ENCODE measurements around the gene MYDGF. TPM values are rescaled to one million over a fixed set of nuclear protein-coding genes. Genes with fewer than 3 reads are reported as not detected.

Gene MYDGF
- polyA plus RNA-seq, 4 donors = 45.8 to 220 (median 96.1) TPM

Other genes with a start within 250 kb of the MYDGF start
- gene UBXN6, start 212.5 kb downstream of the MYDGF start, polyA plus RNA-seq = 100 to 1,000 TPM in 3 of 4 donors, 10 to 100 TPM in 1; 82.7 to 194 (median 133) TPM
- gene HDGFL2, start 198.0 kb downstream of the MYDGF start, polyA plus RNA-seq = 10 to 100 TPM; 18.4 to 40.2 (median 28.5) TPM
- gene PLIN4, start 151.9 kb downstream of the MYDGF start, polyA plus RNA-seq = 10 to 100 TPM in 1 of 4 donors, 1 to 10 TPM in 1, under 1 TPM in 2; 0.50 to 16.9 (median 1.1) TPM
- gene PLIN5, start 135.1 kb downstream of the MYDGF start, polyA plus RNA-seq = 1 to 10 TPM in 3 of 4 donors, under 1 TPM in 1; 0.27 to 4.5 (median 1.9) TPM
- gene LRG1, start 130.3 kb downstream of the MYDGF start, polyA plus RNA-seq = 1 to 10 TPM in 2 of 4 donors, under 1 TPM in 2; 0.67 to 9.8 (median 2.6) TPM
- 1 to 10 TPM in 3 of 4 donors, under 1 TPM in 1; 0.22 to 6.0 (median 2.0) TPM for gene SEMA6B, start 110.7 kb downstream of the MYDGF start, polyA plus RNA-seq
- 10 to 100 TPM in 3 of 4 donors, 1 to 10 TPM in 1; 8.9 to 24.6 (median 16.0) TPM for gene TNFAIP8L1, start 30.8 kb downstream of the MYDGF start, polyA plus RNA-seq
- 10 to 100 TPM; 37.1 to 59.5 (median 43.3) TPM for gene DPP9, start 53.5 kb upstream of the MYDGF start, polyA plus RNA-seq
- 1 to 10 TPM; 1.6 to 6.0 (median 3.2) TPM for gene FEM1A, start 121.4 kb upstream of the MYDGF start, polyA plus RNA-seq
- gene TICAM1, start 161.4 kb upstream of the MYDGF start, polyA plus RNA-seq = 10 to 100 TPM; 14.3 to 38.0 (median 20.6) TPM
- 100 to 1,000 TPM in 3 of 4 donors, 10 to 100 TPM in 1; 77.3 to 190 (median 145) TPM for gene PLIN3, start 197.3 kb upstream of the MYDGF start, polyA plus RNA-seq
- gene ARRDC5, start 232.6 kb upstream of the MYDGF start, polyA plus RNA-seq = under 1 TPM in 2 of 4 donors, not detected in 2; 0.10 to 0.12 TPM
- gene UHRF1, start 239.2 kb upstream of the MYDGF start, polyA plus RNA-seq = 10 to 100 TPM in 2 of 4 donors, 1 to 10 TPM in 1, under 1 TPM in 1; 0.67 to 18.5 (median 6.0) TPM